WI38 (cell line): Measurements from ENCODE around the gene SKI.

Source experiments
- H3K4me3 ChIP-seq: 2 replicates; pipeline ENCODE4 v1.5.1; 2011; ENCODE audit warnings: low read depth, mild to moderate bottlenecking, control low read depth, low read length
- TF ChIP-seq, protein P1 (sequence below): IDR thresholded peaks from 2 replicates; pipeline ENCODE4 v1.5.1; 2012; ENCODE audit warnings: low read depth, mild to moderate bottlenecking, control low read depth, low read length

Gene SKI

DNA sequence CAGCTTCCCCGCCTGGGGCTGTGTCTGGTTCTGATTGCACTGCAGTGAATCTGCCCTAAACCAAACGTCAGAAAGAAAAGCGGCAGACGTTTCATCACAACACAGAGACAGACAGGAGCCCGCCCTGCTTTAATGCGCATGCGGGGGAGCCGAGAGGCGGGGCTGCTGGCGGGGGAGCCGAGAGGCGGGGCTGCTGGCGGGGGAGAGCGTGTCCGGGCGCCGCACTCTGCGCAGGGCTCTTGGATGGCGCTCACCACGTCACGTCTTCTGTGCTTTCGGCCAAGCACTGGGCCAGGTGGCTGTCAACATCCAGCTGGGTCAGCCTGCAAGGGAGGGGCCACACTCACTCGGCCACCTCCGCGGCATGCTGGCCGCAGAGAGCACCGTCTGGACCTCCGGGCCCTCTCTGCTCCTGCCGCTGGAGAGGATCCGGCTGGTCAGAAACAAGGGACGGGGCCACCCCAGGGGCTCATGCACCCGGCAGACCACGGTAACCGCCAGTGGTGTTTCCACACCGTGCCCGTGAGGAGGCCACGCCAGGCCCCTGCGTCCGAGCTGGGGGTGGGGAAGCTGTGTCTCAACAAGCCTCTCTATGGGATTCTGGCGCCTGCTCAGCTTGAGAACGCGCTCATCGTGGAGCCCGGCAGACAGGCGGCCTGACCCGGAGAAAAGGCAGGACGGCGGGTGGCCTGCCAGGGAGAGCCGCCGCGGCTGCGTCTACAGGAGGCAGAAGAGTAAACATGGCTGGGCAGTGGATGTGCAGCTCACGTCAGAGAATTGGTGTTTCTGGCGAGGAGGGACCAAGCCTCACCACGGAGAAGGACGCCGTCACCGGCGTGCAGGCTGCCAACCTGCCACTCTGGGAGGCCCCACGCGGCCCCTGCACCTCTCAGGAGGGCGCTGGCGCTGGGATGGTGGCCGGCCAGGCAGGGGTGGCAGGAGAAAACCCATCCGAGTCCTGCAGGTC lies 38.4 kb upstream of the SKI start:
- TF ChIP-seq, protein P1, sequence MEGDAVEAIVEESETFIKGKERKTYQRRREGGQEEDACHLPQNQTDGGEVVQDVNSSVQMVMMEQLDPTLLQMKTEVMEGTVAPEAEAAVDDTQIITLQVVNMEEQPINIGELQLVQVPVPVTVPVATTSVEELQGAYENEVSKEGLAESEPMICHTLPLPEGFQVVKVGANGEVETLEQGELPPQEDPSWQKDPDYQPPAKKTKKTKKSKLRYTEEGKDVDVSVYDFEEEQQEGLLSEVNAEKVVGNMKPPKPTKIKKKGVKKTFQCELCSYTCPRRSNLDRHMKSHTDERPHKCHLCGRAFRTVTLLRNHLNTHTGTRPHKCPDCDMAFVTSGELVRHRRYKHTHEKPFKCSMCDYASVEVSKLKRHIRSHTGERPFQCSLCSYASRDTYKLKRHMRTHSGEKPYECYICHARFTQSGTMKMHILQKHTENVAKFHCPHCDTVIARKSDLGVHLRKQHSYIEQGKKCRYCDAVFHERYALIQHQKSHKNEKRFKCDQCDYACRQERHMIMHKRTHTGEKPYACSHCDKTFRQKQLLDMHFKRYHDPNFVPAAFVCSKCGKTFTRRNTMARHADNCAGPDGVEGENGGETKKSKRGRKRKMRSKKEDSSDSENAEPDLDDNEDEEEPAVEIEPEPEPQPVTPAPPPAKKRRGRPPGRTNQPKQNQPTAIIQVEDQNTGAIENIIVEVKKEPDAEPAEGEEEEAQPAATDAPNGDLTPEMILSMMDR: no peak

DNA sequence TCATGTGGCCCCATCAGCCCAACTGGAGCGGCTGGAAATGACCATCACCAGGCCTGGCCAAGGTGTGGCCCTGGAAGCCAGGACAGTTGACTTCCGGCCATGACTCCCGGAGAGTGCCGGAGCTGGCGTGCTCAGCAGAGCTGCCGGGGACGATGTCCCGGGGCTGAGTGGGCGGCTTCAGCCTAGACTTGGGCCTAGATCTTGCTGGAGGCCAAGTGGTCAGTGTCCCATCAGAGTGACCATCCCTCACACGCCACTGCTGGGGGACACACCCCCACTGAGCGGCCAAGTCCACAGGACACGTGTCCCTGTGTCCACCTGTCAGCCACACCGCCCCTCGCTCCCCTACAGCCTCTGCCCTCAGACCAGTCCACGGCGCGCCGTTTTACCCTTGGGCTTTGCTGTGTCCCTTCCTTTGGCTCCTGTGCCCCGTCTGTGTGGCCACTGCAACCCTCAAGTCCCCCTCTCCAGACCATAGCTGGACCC lies 37.6 kb upstream of the SKI start:
- TF ChIP-seq, protein P1: no peak
- peak overlapping the region; percentile 55 for H3K4me3 ChIP-seq

More for the DNA sequence above, 38.4 kb upstream of the SKI start:
- peak overlapping the region; percentile 55 for H3K4me3 ChIP-seq

DNA sequence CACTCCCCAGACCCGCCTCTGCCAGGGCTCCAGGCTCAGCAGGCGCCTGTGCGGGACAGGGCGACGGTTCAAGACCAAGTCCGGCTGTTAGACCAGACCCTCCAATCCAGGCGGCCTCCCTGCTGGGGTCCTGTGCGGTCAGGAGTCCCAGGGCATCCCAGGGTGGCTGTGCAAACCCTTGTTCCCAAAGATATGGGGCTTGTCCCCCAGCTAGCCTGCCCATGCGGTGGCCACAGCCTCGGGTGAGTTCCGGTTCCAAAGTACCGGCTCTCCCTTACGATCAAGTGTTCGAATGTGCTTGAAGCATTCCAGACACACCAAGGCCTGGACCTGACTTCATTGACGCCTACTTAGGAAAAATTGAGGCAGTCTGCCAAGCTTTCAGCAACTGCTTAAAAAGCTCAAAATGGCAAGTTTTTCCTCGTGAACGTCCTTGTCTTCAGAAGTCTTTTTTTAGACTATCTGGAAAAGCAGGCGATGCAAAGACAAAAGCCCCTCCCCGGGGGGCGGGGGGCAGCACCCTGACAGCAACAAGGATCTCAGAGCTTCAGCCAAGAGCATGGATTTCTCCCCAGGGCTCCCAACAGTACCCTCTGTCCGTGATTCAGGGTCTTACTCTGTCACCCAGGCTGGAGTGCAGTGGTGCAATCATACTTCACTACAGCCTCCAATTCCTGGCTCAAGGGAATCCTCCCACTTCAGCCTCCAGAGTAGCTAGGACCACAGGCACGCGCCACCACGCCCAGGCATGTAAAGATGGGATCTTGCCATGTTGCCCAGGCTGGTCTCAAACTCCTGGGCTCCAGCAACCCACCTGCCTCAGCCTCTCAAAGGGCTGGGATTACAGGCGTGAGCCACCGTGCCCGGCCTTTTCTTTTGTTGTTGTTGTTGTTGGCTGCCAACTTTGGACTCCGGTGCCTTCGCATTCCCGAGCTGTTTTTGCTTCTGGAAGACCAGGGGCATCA lies 35.8 kb upstream of the SKI start:
- 0 out of 2 replicates have a peak overlapping the region, but pooled peaks have one; percentile 8 for H3K4me3 ChIP-seq
- TF ChIP-seq, protein P1: no peak

DNA sequence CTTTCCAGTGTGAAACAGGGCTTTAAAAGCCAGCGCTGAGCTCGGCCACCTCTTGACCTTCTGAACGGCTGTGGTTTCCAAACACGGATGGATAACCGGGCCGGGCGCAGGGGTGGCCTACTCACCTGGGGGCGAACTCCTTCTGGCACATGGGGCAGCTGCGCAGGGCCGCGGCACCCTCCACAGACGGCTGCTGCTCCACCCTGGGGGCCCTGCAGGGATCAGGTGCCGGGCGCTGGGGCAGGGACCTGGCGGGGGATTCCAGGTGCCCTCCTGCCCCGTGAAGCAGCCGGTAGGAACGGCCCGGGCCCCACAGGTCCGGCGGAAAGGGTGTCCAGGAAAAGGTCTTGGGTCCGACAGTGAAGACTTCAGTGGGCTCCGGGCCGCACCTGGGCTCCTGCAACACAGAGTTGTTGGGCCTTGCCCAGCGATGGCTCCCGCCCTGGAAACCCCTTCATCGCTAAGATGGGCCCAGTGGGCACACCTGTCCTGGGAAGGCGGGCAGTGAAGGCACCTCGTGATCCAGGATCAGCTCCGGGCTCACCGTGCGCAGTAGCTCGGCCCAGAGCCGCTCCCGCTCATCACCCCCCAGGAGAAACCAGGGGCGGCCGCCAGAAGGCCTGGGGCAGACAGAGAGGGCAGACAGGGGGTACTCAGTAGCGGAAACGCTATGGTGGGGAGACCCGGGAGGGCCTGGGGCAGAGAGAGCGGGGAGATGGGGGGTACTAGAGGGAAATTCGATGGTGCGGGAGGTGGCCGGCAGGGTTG lies 34.4 kb upstream of the SKI start:
- H3K4me3 ChIP-seq: peak overlapping the region; percentile 50
- TF ChIP-seq, protein P1: no peak

DNA sequence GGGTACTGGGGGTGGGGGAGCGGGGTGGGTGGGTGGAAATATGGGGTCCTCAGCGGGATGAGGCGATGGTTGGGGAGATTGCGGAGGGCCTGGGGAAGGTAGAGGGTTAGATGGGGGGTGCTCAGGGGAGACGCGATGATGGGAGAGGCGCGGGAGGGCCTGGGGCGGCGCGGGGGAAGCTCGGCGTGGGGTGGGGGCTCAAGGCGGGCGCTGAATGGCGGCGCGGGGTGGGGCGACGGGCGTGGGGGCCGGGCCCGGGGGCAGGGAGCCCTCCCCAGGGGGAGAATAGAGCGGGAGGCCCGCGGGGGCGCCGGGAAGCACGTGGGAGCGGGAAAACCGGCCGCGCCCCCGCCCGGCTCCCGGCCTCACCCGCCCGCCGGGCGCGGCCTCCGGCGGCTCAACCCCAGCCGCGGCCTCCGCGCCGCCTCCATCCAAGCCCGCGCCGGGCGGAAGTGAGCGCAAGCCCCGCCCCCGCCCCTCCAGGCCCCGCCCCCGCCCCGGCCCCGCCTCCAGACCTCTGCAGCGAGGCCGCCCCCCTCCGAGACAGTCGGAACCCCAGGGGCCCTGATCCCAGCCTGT lies 33.7 kb upstream of the SKI start, which contains the start of gene FAAP20:
TSS of gene FAAP20 (minus strand) at position 454 of the 579 bp plus-strand sequence. CDS start at position 431, 23 bp downstream.
- TF ChIP-seq, protein P1: no peak
- H3K4me3 ChIP-seq: peak within 1 kb of the TSS; percentile 65
